ENCODE results near the gene RELN. TPM values are rescaled to one million over a fixed set of nuclear protein-coding genes. Genes with fewer than 3 reads are reported as not detected.
A peak's percentile ranks its signal among the peaks of the same experiment; 100 is the strongest.

Gene RELN
- total RNA-seq, 2 donors from 2014 or later = 3.9 to 8.5 TPM

DNA sequence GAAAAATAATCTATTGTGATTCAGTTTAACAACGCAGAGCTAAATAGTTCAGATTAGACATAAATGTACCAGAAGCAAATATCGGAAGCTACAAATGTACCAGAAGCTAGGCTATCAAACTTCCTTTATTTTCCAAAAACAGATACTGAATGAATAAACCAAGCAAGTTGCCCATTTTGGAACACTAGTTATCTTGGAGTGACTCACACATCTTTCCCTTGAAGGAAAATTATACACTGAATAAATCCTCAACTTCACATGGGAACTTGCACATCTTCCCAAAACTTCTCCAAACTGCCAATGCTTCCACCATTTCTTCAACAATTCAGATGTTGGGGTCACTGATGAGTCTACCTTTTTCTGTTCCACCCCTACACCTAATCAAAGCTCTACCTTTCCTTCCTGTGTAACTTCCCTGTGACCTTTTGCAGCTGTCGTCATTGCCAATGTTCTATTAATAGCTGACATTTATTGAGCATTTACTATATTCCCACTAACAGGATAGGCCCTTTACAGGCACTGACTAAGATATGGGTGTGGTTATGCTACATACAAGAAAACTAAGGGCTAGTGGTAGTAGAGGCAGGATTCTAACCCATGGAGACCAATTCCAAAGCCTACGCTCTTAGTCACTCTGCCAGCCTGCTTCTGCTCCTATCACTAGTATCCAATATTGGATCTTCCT lies 22.7 kb downstream of the RELN start:
- Histone ChIP-seq H3K9me3 (ENCODE audit: control insufficient read depth, low read length) (no peaks in the 10 kb centered on the region), H3K36me3 (ENCODE audit: control insufficient read depth, insufficient read depth, low read length) (no peaks in the 10 kb centered on the region), H3K27me3 (ENCODE audit: control insufficient read depth, insufficient read depth, low read length, poor library complexity, severe bottlenecking) (no peaks in the 10 kb centered on the region), H3K4me1 (ENCODE audit: control insufficient read depth, insufficient read depth, low read length) (peaks cover 3% of the 10 kb centered on the region), H3K4me3 (ENCODE audit: low read length) (peak overlapping the region; percentile 20), H3K27ac (ENCODE audit: low read depth, low read length) (no peak overlapping the region), H3K9ac (ENCODE audit: extremely low read depth, low read length, poor library complexity, severe bottlenecking) (no peak overlapping the region)
- Mint-ChIP-seq H3K9me3 (no peaks in the 10 kb centered on the region), H3K4me1 (peaks cover 16% of the 10 kb centered on the region), H3K27me3 (ENCODE audit: insufficient read depth) (no peaks in the 10 kb centered on the region), H3K27ac (no peak overlapping the region), H3K4me3 (no peak overlapping the region), H3K36me3 (ENCODE audit: low read depth) (no peaks in the 10 kb centered on the region)
- DNase-seq = no peak
- TF ChIP-seq CTCF (conservative IDR thresholded peaks at IDR 0.05) = no peak
- 96 to 97% methylated on average over 2 to 4 of the region's 4 CpGs for WGBS, 2 experiments (ENCODE audit: insufficient coverage in 1 of 2, insufficient read length in 1 of 2)

GRCh38 chr7:103964269-103964668 lies 25.2 kb downstream of the RELN start:
- peaks cover 10% of the 10 kb centered on the region for H3K27me3 Mint-ChIP-seq (ENCODE audit: insufficient read depth)
- no peak for DNase-seq
- no peaks in the 10 kb centered on the region for H3K36me3 Mint-ChIP-seq (ENCODE audit: low read depth)
- Histone ChIP-seq H3K9ac (ENCODE audit: extremely low read depth, low read length, poor library complexity, severe bottlenecking) (no peak overlapping the region), H3K9me3 (ENCODE audit: control insufficient read depth, low read length) (no peaks in the 10 kb centered on the region), H3K36me3 (ENCODE audit: control insufficient read depth, insufficient read depth, low read length) (no peaks in the 10 kb centered on the region), H3K4me1 (ENCODE audit: control insufficient read depth, insufficient read depth, low read length) (peaks cover 3% of the 10 kb centered on the region), H3K27ac (ENCODE audit: low read depth, low read length) (no peak overlapping the region), H3K4me3 (ENCODE audit: low read length) (no peak overlapping the region), H3K27me3 (ENCODE audit: control insufficient read depth, insufficient read depth, low read length, poor library complexity, severe bottlenecking) (no peaks in the 10 kb centered on the region)
- no peak overlapping the region for H3K27ac Mint-ChIP-seq
- no peak for TF ChIP-seq CTCF (conservative IDR thresholded peaks at IDR 0.05)
- H3K4me1 Mint-ChIP-seq = peaks cover 16% of the 10 kb centered on the region
- H3K4me3 Mint-ChIP-seq = no peak overlapping the region
- no peaks in the 10 kb centered on the region for H3K9me3 Mint-ChIP-seq

DNA sequence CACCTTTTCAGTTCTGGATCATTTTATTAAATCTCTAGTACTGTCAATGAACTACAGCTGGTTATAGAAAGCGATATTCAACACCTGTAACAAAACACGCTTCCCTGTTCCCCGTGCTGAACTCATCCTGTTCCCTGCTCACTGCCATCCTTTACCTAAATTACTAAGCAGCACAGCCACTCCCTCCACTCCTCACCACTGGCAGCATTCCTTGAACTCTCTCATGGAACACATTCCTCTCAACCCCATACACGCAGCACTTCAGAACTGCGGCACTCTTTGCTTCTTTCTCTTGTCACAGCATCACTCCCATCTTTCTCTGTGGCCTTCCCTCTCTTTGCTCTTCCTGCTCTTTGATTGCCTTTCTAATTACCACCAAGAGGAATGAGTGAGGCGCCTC lies 27.4 kb downstream of the RELN start:
- H3K27ac Mint-ChIP-seq = no peak overlapping the region
- peaks cover 5% of the 10 kb centered on the region for H3K4me1 Mint-ChIP-seq
- H3K9me3 Mint-ChIP-seq = no peaks in the 10 kb centered on the region
- peak; percentile 44 for DNase-seq
- peaks cover 3% of the 10 kb centered on the region for H3K4me1 ChIP-seq (ENCODE audit: control insufficient read depth, insufficient read depth, low read length)
- H3K4me3 ChIP-seq (ENCODE audit: low read length) = no peak overlapping the region
- H3K9ac ChIP-seq (ENCODE audit: extremely low read depth, low read length, poor library complexity, severe bottlenecking) = no peak overlapping the region
- 78 to 89% methylated on average over 5 to 6 of the region's 6 CpGs for WGBS, 2 experiments (ENCODE audit: insufficient coverage in 1 of 2, insufficient read length in 1 of 2)
- H3K27me3 Mint-ChIP-seq (ENCODE audit: insufficient read depth) = peaks cover 15% of the 10 kb centered on the region
- no peaks in the 10 kb centered on the region for H3K27me3 ChIP-seq (ENCODE audit: control insufficient read depth, insufficient read depth, low read length, poor library complexity, severe bottlenecking)
- H3K9me3 ChIP-seq (ENCODE audit: control insufficient read depth, low read length) = no peaks in the 10 kb centered on the region
- TF ChIP-seq CTCF (conservative IDR thresholded peaks at IDR 0.05) = no peak
- H3K36me3 ChIP-seq (ENCODE audit: control insufficient read depth, insufficient read depth, low read length) = no peaks in the 10 kb centered on the region
- H3K36me3 Mint-ChIP-seq (ENCODE audit: low read depth) = no peaks in the 10 kb centered on the region
- H3K4me3 Mint-ChIP-seq = no peak overlapping the region
- no peak overlapping the region for H3K27ac ChIP-seq (ENCODE audit: low read depth, low read length)

All from endodermal cell (in vitro differentiated cells).